DND-41 (cell line): Measurements from ENCODE around the gene IER5.

Source experiments
- ATAC-seq: fragments of 200-7000 bp; cut with Tn5 transposase; 3 replicates; pipeline ENCODE4 v1.9.1; 2021; ENCODE audit warnings: low read depth; ENCODE audit not compliant: insufficient read depth
- DNase-seq: peaks from one replicate; pipeline ENCODE4 v3.0.0-alpha.2; 2020
- H2AFZ ChIP-seq: 2 replicates; pipeline ENCODE4 v1.6.0; 2012; ENCODE audit warnings: low read depth, low read length
- H3K27ac ChIP-seq: 2 replicates; pipeline ENCODE4 v1.5.1; 2012; ENCODE audit warnings: low read length, inconsistent platforms
- H3K27me3 ChIP-seq: fragments of 200-600 bp; sonication (generic); 2 replicates; pipeline ENCODE4 v1.6.0; 2012; ENCODE audit warnings: low read length, mild to moderate bottlenecking, inconsistent platforms; ENCODE audit not compliant: insufficient read depth, poor library complexity
- H3K36me3 ChIP-seq: 2 replicates; pipeline ENCODE4 v1.5.1; 2012; ENCODE audit warnings: low read length, inconsistent platforms; ENCODE audit not compliant: insufficient read depth
- H3K4me1 ChIP-seq: 2 replicates; pipeline ENCODE4 v1.5.1; 2012; ENCODE audit warnings: mild to moderate bottlenecking, low read length; ENCODE audit not compliant: insufficient read depth
- H3K4me2 ChIP-seq: 2 replicates; pipeline ENCODE4 v1.6.0; 2012; ENCODE audit warnings: mild to moderate bottlenecking, moderate library complexity, low read length, inconsistent platforms; ENCODE audit not compliant: insufficient read depth
- H3K4me3 ChIP-seq, 2 experiments: fragments of 200-600 bp in 1 of 2; shearing (Covaris generic) in 1 of 2; 2 replicates each; pipeline ENCODE4 v1.5.1; 2012 to 2016; ENCODE audit warnings: inconsistent platforms in 2 of 2, low read length in 2 of 2, mild to moderate bottlenecking in 2 of 2, low read depth in 1 of 2, moderate library complexity in 1 of 2
- H3K79me2 ChIP-seq: 2 replicates; pipeline ENCODE4 v1.6.0; 2012; ENCODE audit warnings: low read length, inconsistent platforms; ENCODE audit not compliant: insufficient read depth
- H3K9ac ChIP-seq: 2 replicates; pipeline ENCODE4 v1.6.0; 2012; ENCODE audit warnings: low read depth, mild to moderate bottlenecking, inconsistent platforms, low read length, moderate library complexity
- H3K9me3 ChIP-seq: 2 replicates; pipeline ENCODE4 v1.5.1; 2012; ENCODE audit warnings: low read length, moderate library complexity, mild to moderate bottlenecking, inconsistent platforms; ENCODE audit not compliant: insufficient read depth, severe bottlenecking
- H4K20me1 ChIP-seq: 2 replicates; pipeline ENCODE4 v1.6.0; 2012; ENCODE audit warnings: low read length; ENCODE audit not compliant: insufficient read depth
- EZH2 ChIP-seq: IDR thresholded peaks from 3 replicates; pipeline ENCODE4 v1.6.1; 2012; ENCODE audit warnings: borderline replicate concordance, low read depth, mild to moderate bottlenecking, moderate library complexity, low read length, inconsistent platforms; ENCODE audit not compliant: severe bottlenecking
- TF ChIP-seq, protein P1 (sequence below): IDR thresholded peaks from 2 replicates; pipeline ENCODE4 v1.5.1; 2012; ENCODE audit warnings: borderline replicate concordance, low read length, moderate library complexity, mild to moderate bottlenecking; ENCODE audit not compliant: poor library complexity, severe bottlenecking; ENCODE audit errors: extremely low read depth

Gene IER5

GRCh38 chr1:181088079-181089016 is at the start of gene IER5:
TSS of gene IER5 (plus strand) at chr1:181088700. CDS start at chr1:181088903, 203 bp downstream.
- H3K4me2 ChIP-seq: peak within 1 kb of the TSS; percentile 89
- H2AFZ ChIP-seq: peak within 1 kb of the TSS; percentile 86
- H3K79me2 ChIP-seq: peaks cover 48% of the 10 kb centered on the region

GRCh38 chr1:181040284-181040865 is 48.1 kb upstream of the IER5 start:
- H3K27ac ChIP-seq: no peak overlapping the region
- H3K4me2 ChIP-seq: no peak overlapping the region
- peaks cover 43% of the 10 kb centered on the region for H3K4me1 ChIP-seq
- TF ChIP-seq EZH2: no peak
- H3K27me3 ChIP-seq: no peaks in the 10 kb centered on the region
- H2AFZ ChIP-seq: no peak overlapping the region
- H3K36me3 ChIP-seq: peaks cover 11% of the 10 kb centered on the region; the same call in 1 of the 2 replicates
- H4K20me1 ChIP-seq: 0 out of 2 replicates have a peak, but pooled peaks cover 3% of the 10 kb centered on the region
- peaks cover 50% of the 10 kb centered on the region for H3K79me2 ChIP-seq
- no peak for ATAC-seq
- no peak for DNase-seq
- H3K9ac ChIP-seq: no peak overlapping the region
- H3K4me3 ChIP-seq: no peak overlapping the region
- no peaks in the 10 kb centered on the region for H3K9me3 ChIP-seq

More at GRCh38 chr1:181088079-181089016, at the start of gene IER5:
- H3K4me1 ChIP-seq: peaks cover 41% of the 10 kb centered on the region
- TF ChIP-seq, protein P1, sequence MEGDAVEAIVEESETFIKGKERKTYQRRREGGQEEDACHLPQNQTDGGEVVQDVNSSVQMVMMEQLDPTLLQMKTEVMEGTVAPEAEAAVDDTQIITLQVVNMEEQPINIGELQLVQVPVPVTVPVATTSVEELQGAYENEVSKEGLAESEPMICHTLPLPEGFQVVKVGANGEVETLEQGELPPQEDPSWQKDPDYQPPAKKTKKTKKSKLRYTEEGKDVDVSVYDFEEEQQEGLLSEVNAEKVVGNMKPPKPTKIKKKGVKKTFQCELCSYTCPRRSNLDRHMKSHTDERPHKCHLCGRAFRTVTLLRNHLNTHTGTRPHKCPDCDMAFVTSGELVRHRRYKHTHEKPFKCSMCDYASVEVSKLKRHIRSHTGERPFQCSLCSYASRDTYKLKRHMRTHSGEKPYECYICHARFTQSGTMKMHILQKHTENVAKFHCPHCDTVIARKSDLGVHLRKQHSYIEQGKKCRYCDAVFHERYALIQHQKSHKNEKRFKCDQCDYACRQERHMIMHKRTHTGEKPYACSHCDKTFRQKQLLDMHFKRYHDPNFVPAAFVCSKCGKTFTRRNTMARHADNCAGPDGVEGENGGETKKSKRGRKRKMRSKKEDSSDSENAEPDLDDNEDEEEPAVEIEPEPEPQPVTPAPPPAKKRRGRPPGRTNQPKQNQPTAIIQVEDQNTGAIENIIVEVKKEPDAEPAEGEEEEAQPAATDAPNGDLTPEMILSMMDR: no peak
- no peak for TF ChIP-seq EZH2
- peak within 1 kb of the TSS; percentile 87 for H3K27ac ChIP-seq
- H3K9me3 ChIP-seq: no peaks in the 10 kb centered on the region
- no peaks in the 10 kb centered on the region for H3K27me3 ChIP-seq
- H3K4me3 ChIP-seq: peak within 1 kb of the TSS; percentile 93 to 95
- peak; percentile 97 for DNase-seq
- peak; percentile 83 for ATAC-seq
- peaks cover 44% of the 10 kb centered on the region for H4K20me1 ChIP-seq
- H3K36me3 ChIP-seq: peaks cover 31% of the 10 kb centered on the region
- peak within 1 kb of the TSS; percentile 95 for H3K9ac ChIP-seq

GRCh38 chr1:181043025-181043888 is 45.2 kb upstream of the IER5 start:
- no peaks in the 10 kb centered on the region for H3K27me3 ChIP-seq
- ATAC-seq (no peak; the same call in 2 of the 3 replicates), DNase-seq (no peak)
- H4K20me1 ChIP-seq: 0 out of 2 replicates have a peak, but pooled peaks cover 3% of the 10 kb centered on the region
- TF ChIP-seq, protein P1: no peak
- TF ChIP-seq EZH2: no peak
- H3K27ac ChIP-seq: no peak overlapping the region; the same call in 1 of the 2 replicates
- H3K9ac ChIP-seq: no peak overlapping the region
- peaks cover 12% of the 10 kb centered on the region; the same call in 1 of the 2 replicates for H3K36me3 ChIP-seq
- no peak overlapping the region for H3K4me3 ChIP-seq
- H3K79me2 ChIP-seq: peaks cover 27% of the 10 kb centered on the region
- no peak overlapping the region for H3K4me2 ChIP-seq
- no peaks in the 10 kb centered on the region for H3K9me3 ChIP-seq
- peaks cover 24% of the 10 kb centered on the region for H3K4me1 ChIP-seq
- no peak overlapping the region for H2AFZ ChIP-seq
